Esophagus muscularis mucosa (tissue), 4 donors: Measurements from ENCODE around the gene LBX1. TPM values are rescaled to one million over a fixed set of nuclear protein-coding genes. Genes with fewer than 3 reads are reported as not detected.

Experiments
- DNase-seq: peaks from one replicate; pipeline ENCODE4 v3.0.0-alpha.2; 2017; ENCODE audit errors: extremely low spot score
- H3K27ac ChIP-seq, 4 donors: fragments of 200-600 bp; sonication (generic); replicated peaks in 1 of 4; 1 replicate in 3 of 4; 2 replicates in 1 of 4; pipeline ENCODE4 v1.5.1; 2016 to 2019; ENCODE audit warnings: mild to moderate bottlenecking in 1 of 4
- H3K27me3 ChIP-seq, 4 donors: fragments of 200-600 bp; sonication (generic); one replicate each; pipeline versions ENCODE4 v1.5.1 to v1.6.0; 2016 to 2019
- H3K36me3 ChIP-seq, 4 donors: fragments of 200-600 bp; sonication (generic); one replicate each; pipeline ENCODE4 v1.5.1; 2016 to 2019
- H3K4me1 ChIP-seq, 4 donors: fragments of 200-600 bp; sonication (generic); one replicate each; pipeline ENCODE4 v1.5.1; 2016 to 2019
- H3K4me3 ChIP-seq, 4 donors: fragments of 200-600 bp; sonication (generic); 1 replicate in 2 of 4; 2 replicates in 2 of 4; pipeline ENCODE4 v1.5.1; 2016 to 2019; ENCODE audit warnings: mild to moderate bottlenecking in 4 of 4, moderate library complexity in 1 of 4
- H3K9me3 ChIP-seq, 4 donors: fragments of 200-600 bp; sonication (generic); 1 replicate in 3 of 4; 2 replicates in 1 of 4; pipeline ENCODE4 v1.5.1; 2016 to 2019
- CTCF ChIP-seq, 3 experiments: fragments of 200-600 bp in 2 of 3; fragments of 450-650 bp in 1 of 3; sonication (generic) in 2 of 3; IDR thresholded peaks; one replicate each; pipeline ENCODE4 v1.5.1; 2017 to 2019; ENCODE audit warnings: antibody characterized with exemption in 3 of 3, mild to moderate bottlenecking in 2 of 3, moderate library complexity in 1 of 3
- EP300 ChIP-seq: sonication (generic); formaldehyde crosslinking; IDR thresholded peaks from one replicate; pipeline ENCODE4 v1.6.1; 2017; ENCODE audit warnings: antibody characterized with exemption
- POLR2A ChIP-seq: fragments of 450-650 bp; IDR thresholded peaks from one replicate; pipeline ENCODE4 v1.6.1; 2017; ENCODE audit warnings: antibody characterized with exemption, moderate library complexity, mild to moderate bottlenecking, low read depth
- POLR2AphosphoS5 ChIP-seq, 2 donors: sonication (generic); formaldehyde crosslinking; IDR thresholded peaks; one replicate each; pipeline ENCODE4 v1.6.1; 2017; ENCODE audit warnings: antibody characterized with exemption in 2 of 2
- WGBS: methylation state at CpG from one replicate; pipeline ENCODE4 v1.1.5; 2018; 5-methylcytosine and 5-hydroxymethylcytosine counted together
- intact Hi-C: fragments of 100-400 bp; cut with DNase I; formaldehyde crosslinking; loops from one replicate; pipeline ENCODE4 v1.15.1; 2023
- total RNA-seq, 4 donors: library from RNA; depleted of rRNA; stranded (reverse); fragments of >200 nt; gene quantifications; one replicate each; pipeline versions ENCODE4 v1.1.0 to v1.2.1, GENCODE V29; 2016

The LBX1 gene
- total RNA-seq, 4 donors from 2014 or later: not detected

- Histone ChIP-seq H3K36me3 (no peaks in the 10 kb centered on the region), H3K27me3 (peaks cover 0 to 50% (median 0%) of the 10 kb centered on the region in 4 donors), H3K4me1 (no peaks in the 10 kb centered on the region), H3K27ac (no peak overlapping the region), H3K9me3 (no peaks in the 10 kb centered on the region), H3K4me3 (no peak overlapping the region)
- intact Hi-C loops: no loop called here
- TF ChIP-seq POLR2AphosphoS5 (IDR thresholded peaks at IDR 0.05) (no peak), CTCF (IDR thresholded peaks at IDR 0.05) (no peak), POLR2A (no peak), EP300 (no peak)
- whole genome bisulfite sequencing: 81% methylated on average over 3 of the region's 3 CpGs
- DNase-seq: no peak
Observed at GRCh38 chr10:101270763-101271162, 41.5 kb upstream of the LBX1 start.

GRCh38 chr10:101267776-101268175 is 38.5 kb upstream of the LBX1 start:
- 82% methylated on average over 4 of the region's 4 CpGs for WGBS

GRCh38 chr10:101267290-101267680 is 38.0 kb upstream of the LBX1 start:
- Histone ChIP-seq H3K4me3 (no peak overlapping the region), H3K4me1 (peaks cover 0 to 5% (median 2%) of the 10 kb centered on the region in 4 donors), H3K9me3 (no peaks in the 10 kb centered on the region), H3K27ac (no peak overlapping the region), H3K36me3 (no peaks in the 10 kb centered on the region), H3K27me3 (peaks cover 0 to 70% (median 4%) of the 10 kb centered on the region in 4 donors)
- no peak for DNase-seq
- intact Hi-C loops: no loop called here
- 74% methylated on average over 7 of the region's 7 CpGs for WGBS
- TF ChIP-seq EP300: no peak
- no peak for TF ChIP-seq CTCF (IDR thresholded peaks at IDR 0.05)
- no peak for TF ChIP-seq POLR2A
- no peak for TF ChIP-seq POLR2AphosphoS5 (IDR thresholded peaks at IDR 0.05)

More at GRCh38 chr10:101267776-101268175, 38.5 kb upstream of the LBX1 start:
- no peak overlapping the region for H3K27ac ChIP-seq
- DNase-seq: no peak
- H3K27me3 ChIP-seq: peaks cover 0 to 70% (median 4%) of the 10 kb centered on the region in 4 donors
- intact Hi-C loops: no loop called here
- peaks cover 0 to 5% (median 2%) of the 10 kb centered on the region in 4 donors for H3K4me1 ChIP-seq
- H3K4me3 ChIP-seq: no peak overlapping the region
- TF ChIP-seq POLR2A (no peak), CTCF (IDR thresholded peaks at IDR 0.05) (no peak), EP300 (no peak), POLR2AphosphoS5 (IDR thresholded peaks at IDR 0.05) (no peak)
- H3K9me3 ChIP-seq: no peaks in the 10 kb centered on the region
- H3K36me3 ChIP-seq: no peaks in the 10 kb centered on the region

- intact Hi-C loops: no loop called here
- TF ChIP-seq POLR2AphosphoS5 (IDR thresholded peaks at IDR 0.05): no peak
- TF ChIP-seq POLR2A: no peak
- TF ChIP-seq CTCF (IDR thresholded peaks at IDR 0.05): no peak
- TF ChIP-seq EP300: no peak
- Histone ChIP-seq H3K36me3 (no peaks in the 10 kb centered on the region), H3K9me3 (no peaks in the 10 kb centered on the region), H3K27ac (no peak overlapping the region), H3K4me3 (no peak overlapping the region), H3K4me1 (peaks cover 0 to 5% (median 2%) of the 10 kb centered on the region in 4 donors), H3K27me3 (peaks cover 0 to 70% (median 4%) of the 10 kb centered on the region in 4 donors)
- 77% methylated on average over 12 of the region's 13 CpGs for WGBS
- DNase-seq: no peak
Observed at GRCh38 chr10:101266381-101267289, 37.4 kb upstream of the LBX1 start.
